Suprapubic skin (tissue), 4 donors: Measurements from ENCODE around the gene GRAMD1A.

Experiments
- EP300 ChIP-seq: sonication (generic); formaldehyde crosslinking; IDR thresholded peaks from one replicate; pipeline ENCODE4 v1.6.1; 2017; ENCODE audit warnings: antibody characterized with exemption
- POLR2AphosphoS5 ChIP-seq, 3 donors: sonication (generic); formaldehyde crosslinking; IDR thresholded peaks; one replicate each; pipeline ENCODE4 v1.6.1; 2017; ENCODE audit warnings: antibody characterized with exemption in 3 of 3
- TF ChIP-seq, protein P1 (sequence below), 2 donors: fragments of 200-600 bp in 1 of 2; fragments of 450-650 bp in 1 of 2; sonication (generic) in 1 of 2; IDR thresholded peaks; one replicate each; pipeline ENCODE4 v1.5.1; 2016 to 2019; ENCODE audit warnings: antibody characterized with exemption in 2 of 2, mild to moderate bottlenecking in 1 of 2, moderate library complexity in 1 of 2

DNA sequence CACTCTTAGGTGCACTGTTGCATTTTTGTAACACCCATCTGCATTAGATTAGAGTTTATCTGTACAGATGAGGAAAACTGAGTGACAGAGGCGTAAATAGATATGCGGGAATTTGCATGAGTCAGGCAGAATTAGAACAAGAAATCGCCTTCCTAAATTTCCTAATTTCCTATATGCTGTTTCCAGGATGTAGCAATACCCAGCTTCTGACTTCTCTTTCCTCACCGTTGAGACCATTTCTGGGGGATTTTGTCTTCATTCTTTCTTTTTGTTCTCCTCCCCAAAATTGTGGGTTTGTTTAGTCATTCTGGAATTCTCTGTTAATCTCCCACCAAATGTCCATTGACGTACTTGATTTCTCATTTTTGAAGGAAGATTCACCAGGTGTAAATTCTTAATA is 25.5 kb upstream of the GRAMD1A start:
- TF ChIP-seq, protein P1, sequence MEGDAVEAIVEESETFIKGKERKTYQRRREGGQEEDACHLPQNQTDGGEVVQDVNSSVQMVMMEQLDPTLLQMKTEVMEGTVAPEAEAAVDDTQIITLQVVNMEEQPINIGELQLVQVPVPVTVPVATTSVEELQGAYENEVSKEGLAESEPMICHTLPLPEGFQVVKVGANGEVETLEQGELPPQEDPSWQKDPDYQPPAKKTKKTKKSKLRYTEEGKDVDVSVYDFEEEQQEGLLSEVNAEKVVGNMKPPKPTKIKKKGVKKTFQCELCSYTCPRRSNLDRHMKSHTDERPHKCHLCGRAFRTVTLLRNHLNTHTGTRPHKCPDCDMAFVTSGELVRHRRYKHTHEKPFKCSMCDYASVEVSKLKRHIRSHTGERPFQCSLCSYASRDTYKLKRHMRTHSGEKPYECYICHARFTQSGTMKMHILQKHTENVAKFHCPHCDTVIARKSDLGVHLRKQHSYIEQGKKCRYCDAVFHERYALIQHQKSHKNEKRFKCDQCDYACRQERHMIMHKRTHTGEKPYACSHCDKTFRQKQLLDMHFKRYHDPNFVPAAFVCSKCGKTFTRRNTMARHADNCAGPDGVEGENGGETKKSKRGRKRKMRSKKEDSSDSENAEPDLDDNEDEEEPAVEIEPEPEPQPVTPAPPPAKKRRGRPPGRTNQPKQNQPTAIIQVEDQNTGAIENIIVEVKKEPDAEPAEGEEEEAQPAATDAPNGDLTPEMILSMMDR (IDR thresholded peaks at IDR 0.05), result no peak
- TF ChIP-seq EP300 (no peak), POLR2AphosphoS5 (IDR thresholded peaks at IDR 0.05) (no peak)
